Measurements from ENCODE around the gene PTP4A2.

DNA sequence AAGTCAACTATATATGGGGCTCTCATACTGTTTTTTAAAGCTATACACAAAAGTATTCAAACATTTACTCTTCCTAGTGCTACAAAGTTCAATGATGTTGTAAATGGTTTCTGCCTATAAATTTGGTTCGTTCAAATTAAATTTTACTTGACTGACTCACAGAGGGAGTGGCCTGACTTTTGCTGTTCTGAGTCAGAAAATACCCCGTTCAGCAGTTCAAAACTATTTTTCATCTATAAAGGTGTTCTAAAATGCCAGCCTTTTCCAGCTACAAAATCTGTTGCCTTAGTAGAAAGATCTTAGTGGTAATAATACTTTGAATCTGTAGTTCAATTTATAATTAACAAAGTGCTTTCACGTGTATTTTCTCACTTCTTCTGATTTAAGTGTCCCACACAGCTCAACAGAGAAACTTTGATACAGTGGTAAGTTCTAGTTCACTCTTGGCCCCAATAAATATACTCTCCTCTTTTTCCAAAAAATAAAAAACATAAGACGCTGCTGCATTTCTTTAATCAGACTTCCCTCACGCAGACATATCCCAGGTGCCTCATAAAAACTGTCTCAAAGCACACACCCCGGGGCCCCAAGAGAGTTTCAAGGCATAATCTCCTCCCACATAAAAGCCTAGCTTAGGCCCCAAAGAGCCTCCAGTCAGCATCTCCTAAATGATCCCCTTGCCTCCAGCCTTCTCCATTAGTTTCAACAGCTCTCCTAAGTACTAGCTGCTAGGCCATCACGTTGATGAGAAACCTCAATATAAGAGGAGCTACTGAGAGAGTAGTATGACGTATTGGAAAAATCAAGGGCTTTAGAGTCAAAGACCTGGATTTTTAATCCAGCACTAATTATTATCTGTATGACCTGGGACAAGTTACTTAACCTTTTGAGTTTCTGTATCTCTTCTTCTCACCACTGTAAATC lies 3.2 kb downstream of the PTP4A2 start:
- TF ChIP-seq ZNF274 (IDR thresholded peaks at IDR 0.05; ENCODE audit: low read depth, low read length): no peak
- TF ChIP-seq SUZ12 (IDR thresholded peaks at IDR 0.05; ENCODE audit: extremely low read depth, insufficient read depth, insufficient read length): no peak

Data from NT2/D1 (cell line).